Activated CD8-positive, alpha-beta memory T cell treated with anti-CD3 and anti-CD28 coated beads for 4 hours (primary cell): ENCODE data around the gene CIB2.
"Not testable (repeated sequence)": the region's sequence is repeated elsewhere in the genome, so short reads cannot be mapped to it uniquely, and the experiment has no call there.

Experiments used
- DNase-seq, 2 donors: peaks; one replicate each; pipeline ENCODE4 v3.0.0-alpha.2; 2020; ENCODE audit warnings: low read depth in 2 of 2

The CIB2 gene

DNA sequence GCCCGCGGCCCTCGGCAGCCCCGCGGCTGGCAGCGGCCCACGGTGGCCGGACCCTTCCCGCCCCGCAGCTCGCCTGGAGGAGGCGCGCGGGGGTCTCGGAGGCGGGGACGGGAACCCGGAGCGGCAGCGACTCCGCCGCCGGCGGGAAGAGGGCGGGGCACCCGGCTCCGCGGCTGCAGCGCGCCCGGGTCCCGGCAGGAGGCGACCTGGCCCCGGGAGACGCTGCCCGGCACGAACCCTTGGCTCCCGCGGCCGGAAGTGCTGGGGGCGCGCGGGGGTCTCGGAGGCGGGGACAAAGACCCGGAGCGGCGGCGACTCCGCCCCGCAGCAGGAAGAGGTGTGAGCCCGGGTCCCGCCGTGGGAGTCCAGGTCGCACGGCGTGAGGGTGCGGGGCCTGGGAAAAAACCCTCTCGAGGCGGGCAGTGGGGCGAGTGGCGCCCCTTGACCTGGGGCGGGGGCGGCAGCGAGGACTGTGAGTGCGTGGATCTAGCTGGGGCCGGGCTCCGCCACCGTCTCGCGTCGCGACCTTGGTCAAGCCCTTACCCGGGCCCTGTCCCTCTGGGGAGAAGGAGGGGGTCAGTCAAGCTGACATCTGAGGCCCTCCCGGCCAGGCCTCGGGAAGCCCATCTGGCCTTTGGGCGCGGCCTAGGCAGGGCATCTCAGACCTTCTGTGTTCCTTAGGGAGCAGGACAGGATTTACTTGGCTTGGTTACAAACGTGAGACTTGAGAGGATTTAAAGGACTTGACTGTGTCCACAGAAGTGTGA is at the start of gene CIB2:
TSS of gene CIB2 (minus strand) at position 151 of the 767 bp plus-strand sequence. CDS start 230 bp downstream, outside the sequence.
- peak; percentile 50 for DNase-seq

DNA sequence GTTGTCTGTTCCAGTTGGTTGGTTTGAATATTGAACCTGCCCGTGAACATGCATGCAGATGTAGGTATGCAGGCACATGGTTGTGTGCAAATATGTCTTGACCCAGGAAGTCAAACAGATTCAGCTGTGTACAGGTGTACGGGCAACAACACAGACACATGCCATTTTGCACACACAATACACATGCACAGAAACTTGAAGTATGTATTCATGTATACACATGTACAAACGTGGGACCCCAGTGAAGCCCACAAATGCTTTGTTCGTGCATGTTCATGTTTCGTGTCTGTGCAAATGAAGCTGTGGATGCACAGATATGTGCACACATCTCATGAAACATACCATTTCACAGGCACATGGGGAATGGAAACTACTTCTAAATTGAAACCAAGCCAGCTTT is 48.7 kb upstream of the CIB2 start:
- no peak for DNase-seq

DNA sequence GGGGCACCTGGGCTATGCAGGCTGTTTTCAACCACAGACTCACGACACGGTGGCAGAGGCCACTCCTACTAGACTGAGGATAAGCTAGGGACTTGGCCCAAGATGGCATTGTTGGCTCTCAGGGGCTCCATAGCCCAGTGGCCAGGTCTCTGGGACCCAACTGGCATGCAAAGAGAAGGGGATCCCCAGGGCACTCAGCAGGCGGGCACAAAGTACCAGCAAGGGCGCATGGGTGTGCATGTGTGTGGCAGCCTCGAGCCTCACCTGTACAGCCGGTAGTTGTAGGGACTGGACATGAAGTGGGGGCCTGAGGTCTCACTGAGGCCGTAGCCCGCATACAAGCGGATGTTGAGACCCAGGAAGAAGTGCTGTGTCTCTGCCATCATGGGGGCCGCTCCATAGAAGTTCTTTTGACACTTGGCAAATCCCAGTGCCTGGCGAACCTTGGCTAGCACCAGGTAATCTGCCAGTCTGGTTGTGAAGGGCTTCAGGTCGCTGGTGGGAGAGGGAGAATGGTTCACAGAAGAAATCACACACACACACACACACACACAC is 48.1 kb upstream of the CIB2 start:
- no peak for DNase-seq

DNA sequence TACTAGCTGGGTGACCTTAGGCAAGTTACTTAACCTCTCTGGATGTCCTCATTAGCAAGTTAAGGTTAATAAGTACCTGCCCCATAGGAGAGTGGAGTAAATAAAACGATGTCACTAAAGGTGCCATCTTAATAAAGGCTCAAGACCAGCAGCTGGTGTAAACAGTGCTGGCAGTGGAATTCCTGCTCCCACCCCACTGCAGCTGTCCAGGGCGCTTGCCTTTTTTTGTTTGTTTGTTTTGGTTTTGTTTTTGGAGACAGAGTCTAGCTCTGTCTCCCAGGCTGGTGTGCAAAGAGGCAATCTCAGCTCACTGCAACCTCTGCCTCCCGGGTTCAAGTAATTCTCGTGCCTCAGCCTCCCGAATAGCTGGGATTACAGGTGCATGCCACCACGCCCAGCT is 46.8 kb upstream of the CIB2 start:
- DNase-seq, result no peak

DNA sequence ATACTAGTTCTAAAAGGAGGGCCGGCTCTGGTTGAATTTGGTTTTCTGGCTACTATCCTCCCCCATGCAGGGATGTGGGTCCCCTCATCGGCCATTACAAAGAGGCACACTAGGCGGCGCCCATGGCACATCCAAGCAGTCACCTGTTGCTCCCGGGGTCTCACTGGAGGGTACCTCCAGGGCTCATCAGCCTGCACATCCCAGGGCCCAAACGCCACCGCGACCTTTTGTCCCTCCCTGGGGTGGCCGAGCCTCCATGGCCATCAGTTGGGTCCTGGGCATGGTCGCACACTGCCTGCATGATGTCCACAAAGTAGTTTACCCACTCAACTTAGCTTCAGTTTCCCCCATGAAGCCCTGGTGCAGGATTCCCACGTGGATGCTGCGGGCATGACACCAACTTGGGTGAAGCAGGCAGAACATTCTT is 46.2 kb upstream of the CIB2 start:
- DNase-seq, result no peak

DNA sequence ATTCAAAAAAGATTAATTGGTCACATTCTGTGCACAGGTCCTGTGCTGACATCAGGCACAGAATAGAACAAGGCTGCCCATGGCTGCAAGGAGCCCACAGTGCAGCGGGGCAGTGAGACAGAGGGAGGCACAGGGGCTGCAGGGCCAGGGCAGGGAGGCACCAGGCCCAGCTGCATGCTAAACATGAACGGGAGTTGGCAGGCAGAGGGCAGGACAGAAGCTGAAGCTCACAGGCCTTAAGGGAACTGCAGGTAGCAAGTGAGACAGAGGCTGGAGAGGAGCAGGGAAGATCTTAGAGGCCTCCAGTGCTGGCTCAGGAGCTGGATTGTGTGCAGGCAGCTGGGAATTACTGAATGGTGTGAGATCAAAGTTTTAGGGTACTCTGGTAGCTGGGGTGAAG is 44.1 kb upstream of the CIB2 start:
- no peak for DNase-seq

DNA sequence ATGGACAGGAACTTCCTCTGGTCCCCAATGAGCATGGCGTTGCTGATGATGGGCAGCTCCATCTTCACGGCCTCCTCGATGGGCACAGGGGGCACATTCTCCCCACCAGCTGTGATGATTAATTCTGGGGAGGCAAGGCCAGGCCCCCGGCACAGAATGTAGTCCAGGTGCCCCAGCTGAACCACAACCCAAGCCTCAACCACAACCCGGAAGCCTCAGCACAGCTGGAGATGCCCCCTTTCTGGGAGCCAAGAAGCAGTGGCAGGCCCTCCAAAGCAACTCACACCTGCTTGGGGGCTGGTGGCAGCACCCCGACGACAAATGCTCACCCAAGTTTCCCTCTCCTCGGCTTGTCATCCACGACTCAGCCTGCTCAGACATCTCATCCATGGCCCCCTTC is 43.2 kb upstream of the CIB2 start:
- DNase-seq, result no peak

DNA sequence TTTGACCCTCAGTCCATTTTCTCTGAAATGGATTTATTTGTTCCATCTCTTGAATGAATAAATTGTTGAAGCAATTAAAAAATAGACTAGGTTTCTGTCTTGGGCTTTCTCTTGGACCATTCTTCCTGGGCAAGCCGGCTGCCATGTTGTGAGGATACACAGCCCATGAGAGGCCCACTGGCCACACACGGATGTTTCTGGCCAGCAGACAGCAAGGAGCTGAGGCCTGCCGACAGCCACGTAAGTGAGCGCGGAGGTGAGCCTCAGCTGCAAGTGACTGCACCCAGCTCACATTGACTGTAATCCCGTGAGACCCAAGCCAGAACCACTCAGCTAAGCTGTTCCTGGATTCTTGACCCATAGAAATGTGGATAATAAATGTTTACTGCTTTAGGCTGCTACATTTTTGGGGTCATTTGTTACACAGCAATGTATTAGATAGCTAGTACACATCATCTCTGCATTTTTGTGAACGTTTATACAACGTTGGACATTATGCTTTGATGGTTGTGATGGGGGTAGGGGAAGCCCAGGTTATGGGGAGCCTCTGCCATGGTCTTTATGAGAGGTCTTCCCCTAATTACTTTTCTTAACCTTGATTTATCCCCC is 40.7 kb upstream of the CIB2 start:
- no peak for DNase-seq

DNA sequence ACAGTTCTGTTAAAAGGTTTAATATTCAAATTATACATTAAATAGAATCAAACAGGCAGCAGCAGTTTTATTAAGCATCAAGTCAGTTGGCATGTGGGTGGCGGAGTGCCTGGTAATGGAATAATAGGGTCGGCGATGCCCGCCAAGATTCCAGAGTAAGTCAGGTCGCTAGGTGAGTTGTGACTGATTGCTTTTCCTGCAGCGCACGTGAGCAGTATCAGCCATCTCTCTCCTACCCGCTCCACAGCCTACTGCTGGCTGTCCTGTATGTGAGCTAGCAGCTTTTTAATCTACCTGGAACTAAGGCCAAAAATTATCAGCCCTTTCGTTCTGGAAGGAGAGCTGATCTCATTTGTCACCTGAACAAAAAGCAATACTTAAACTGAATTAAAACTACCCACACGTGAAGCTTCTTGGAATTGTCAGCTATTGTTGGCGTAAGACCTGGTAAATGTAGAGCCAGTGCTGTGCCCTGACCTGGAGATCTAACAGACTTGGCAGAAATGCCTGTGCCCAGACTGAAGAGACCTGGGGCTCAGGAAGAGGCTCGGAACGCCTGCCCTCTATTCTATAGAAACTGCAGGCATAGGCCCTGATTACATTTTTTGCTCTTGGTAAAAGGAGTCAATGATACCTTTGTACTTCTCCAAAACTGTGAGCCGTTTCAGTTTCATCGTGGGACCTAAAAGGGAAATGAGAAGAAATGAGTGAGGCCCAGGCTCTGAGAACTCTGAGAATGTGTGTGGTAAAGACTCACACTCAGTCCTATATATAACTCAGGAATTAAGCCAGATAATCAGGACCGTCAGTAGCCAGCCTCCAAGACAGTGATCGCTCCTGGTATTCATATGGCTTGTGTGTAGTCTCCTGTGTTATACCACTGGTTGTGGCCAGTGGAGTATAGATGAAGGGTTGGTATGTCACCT is 39.9 kb upstream of the CIB2 start:
- DNase-seq, result no peak

DNA sequence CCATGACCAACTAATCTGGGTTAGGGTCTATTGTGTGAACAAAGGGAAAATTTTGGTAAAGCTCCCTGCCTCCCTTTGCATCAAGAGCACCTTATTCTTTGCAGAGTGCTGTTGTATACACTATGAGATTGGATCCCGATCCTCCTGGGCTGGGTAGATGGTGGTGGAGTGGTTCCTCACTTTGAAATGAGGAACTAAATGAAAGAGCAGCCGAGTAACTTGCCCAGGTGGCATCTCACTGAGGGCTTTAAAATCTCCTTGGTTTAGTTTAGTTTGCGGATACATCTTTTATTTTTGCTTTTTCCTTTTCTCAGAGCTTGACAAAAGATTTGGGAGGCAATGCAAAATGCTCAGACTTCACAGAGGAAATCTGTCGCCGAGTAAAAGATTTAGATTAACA is 37.4 kb upstream of the CIB2 start:
- no peak for DNase-seq

DNA sequence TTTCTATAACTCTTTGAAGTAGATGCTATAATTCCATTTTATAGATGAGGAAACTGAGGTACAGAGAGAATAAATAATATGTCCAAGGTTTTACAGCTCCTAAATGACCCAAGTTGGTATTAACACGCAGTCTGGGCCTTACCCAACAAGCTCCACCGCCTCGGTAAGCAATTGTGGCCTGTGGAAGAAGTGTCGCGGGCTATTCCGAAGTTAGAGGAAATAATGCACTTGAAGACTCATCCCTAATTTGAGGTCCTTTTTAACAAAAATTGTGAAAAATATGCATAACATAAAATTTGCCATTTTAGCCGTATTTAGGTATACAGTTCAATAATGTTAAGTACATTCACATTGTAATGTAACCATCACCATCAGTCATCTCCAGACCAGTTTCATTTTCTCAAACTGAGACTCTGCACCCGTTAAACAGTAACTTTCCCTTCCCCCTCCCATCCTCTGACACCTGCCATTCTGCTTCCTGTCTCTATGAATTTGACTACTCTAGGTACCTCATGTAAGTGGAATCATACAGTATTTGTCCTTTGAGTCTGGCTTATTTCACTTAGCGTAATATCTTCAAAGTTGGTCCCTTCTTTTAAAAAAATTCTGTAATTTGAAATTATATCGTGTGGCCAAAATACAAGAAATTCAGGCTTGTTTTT is 36.1 kb upstream of the CIB2 start:
- DNase-seq, result no peak

DNA sequence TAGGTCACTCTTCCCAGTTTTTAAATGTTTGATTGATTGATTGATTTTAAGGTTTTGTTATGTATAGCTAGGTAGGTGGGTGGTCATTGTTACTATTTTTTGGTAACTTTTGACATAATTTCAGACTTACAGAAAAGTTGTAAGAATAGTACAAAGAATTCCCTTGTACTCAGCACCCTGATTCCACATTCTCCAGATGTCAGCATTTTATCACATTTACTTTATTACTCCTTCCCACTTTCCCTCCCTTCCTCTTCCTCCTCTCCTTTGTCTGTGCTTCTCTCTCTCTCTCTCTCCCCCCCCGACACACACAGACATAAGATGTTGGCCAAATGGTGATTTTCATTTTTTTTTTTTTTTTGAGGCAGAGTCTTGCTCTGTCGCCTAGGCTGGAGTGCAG is 32.8 kb upstream of the CIB2 start:
- no peak for DNase-seq

DNA sequence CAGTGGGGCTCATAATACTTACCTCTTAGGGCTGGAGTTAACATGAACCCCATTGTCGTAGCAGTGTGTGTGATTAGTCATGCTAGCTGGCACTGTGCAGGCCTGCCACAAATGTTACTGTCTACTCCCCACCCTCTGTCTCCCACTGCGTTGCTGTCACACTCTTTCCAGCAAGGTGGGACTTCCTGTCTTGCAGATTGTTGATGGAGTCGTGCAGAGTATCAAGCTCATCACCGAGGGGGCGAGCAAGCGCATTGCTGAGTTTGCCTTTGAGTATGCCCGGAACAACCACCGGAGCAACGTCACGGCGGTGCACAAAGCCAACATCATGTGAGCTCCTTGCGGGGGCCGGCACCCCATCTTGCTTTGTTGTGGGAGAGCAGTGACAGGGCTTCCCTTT is 30.8 kb upstream of the CIB2 start:
- DNase-seq, result peak; percentile 5 to 6

DNA sequence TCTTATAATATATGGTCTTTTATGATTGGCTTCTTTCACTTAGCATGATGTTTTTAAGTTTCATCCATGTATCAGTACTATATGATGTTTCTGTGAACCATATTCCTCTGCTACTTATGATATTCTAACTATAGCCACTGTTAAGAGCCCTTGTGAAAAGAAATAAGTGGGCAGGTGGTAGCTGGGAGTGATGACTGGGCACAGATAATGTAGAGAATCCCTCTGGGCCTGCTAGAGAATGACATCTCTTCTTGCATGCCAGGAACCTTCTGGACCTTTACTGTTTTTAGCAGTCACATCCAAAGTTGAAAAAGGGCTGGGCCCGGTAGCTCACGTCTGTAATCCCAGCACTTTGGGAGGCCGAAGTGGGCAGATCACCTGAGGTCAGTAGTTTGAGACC is 28.1 kb upstream of the CIB2 start:
- DNase-seq, result no peak

DNA sequence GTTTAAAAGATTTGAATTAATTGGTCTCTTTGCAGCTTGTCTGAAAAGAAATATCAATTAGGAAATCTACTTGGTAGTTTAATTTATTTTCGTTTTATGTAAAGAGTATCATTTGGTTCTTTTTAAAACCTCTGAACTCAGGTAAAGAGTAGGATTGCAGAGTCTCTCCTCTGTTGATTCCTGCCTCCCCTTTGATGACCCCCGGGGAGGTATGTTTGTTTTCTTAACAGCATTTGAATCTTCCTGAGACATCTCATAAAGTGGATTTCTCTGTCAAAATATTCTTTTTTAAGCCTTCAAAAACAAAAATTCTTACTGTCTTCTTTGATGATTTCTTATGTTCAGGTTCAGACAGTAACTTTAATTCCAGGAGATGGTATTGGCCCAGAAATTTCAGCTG is 26.0 kb upstream of the CIB2 start:
- DNase-seq, result no peak

DNA sequence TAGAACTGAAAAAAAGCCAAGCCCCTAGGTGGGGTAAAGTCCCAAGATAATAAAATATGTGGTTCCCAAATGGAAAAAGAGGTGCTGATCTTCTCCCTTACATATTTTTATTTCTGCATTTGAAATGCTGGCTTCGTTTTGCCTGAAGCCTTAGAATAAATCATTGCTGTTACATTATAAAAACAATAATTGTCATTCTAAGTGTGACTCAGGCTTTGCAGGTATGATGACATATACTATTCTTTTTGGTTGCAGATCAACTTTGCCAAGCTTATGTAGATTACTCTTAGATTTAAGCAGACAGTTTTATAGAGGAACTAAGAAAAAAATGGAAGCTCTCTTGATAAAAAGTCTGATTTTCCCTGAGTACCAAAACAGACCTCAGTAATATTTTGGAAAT is 25.4 kb upstream of the CIB2 start:
- no peak for DNase-seq

DNA sequence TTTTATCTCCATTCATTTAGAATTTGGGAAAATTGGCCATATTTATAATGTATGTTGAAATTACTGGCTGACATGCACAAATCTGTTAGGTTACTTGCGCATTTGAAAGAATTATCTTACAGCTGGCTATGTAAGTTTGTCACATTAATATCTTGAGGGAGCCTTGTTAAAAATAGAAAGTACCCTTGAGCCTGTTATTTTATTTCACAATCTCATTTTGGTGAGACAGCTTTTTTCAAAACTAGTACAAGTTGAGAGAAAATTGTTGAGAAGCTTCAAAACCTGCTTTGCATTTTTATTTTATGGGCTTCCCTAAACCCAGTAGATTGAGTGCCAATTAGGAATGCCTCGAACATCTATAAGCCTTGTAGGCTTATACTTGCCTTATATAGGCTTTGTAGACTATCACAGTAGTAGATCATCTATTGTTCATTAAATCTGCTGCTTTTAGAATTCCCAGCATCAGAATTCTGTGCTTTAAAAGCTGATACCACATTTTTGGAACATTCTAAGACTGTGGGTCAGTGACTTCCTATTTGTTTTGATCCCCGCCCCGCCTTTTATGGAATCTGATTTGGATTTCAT is 24.2 kb upstream of the CIB2 start:
- DNase-seq, result no peak

DNA sequence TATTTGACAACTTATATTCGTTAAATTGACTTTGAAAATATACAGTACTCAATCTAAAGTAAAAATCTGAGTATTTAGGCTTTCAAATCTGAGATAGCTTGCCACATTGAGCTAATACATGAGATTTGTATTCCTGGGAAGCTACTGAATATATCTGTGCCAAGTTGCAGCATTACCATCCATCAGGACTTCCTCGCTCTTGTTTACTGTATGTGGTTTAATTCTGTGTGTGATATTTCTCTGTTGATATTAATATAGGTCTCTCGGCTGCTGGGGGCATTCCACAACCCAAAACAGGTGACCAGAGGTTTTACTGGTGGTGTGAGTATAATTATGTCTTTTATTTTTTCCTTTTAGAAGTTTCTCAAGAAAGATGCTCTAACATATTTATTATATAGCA is 23.7 kb upstream of the CIB2 start:
- no peak for DNase-seq

DNA sequence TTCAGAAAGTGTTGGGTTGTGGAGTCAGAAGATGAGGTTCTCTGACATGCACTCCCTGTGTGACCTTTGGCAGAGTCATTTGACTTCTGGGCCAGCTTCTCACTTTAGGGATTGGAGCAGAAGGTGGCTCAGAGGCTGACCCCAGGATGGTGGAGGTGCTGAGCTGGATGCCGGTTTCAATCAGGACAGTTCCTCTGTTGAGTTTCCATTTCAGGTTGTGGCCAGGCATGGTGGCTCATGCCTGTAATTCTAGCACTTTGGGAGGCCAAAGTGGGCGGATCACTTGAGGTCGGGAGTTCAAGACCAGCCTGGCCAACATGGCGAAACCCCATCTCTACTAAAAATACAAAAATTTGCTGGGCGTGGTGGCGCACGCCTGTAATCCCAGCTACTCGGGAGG is 19.8 kb upstream of the CIB2 start:
- DNase-seq, result not testable (repeated sequence)

DNA sequence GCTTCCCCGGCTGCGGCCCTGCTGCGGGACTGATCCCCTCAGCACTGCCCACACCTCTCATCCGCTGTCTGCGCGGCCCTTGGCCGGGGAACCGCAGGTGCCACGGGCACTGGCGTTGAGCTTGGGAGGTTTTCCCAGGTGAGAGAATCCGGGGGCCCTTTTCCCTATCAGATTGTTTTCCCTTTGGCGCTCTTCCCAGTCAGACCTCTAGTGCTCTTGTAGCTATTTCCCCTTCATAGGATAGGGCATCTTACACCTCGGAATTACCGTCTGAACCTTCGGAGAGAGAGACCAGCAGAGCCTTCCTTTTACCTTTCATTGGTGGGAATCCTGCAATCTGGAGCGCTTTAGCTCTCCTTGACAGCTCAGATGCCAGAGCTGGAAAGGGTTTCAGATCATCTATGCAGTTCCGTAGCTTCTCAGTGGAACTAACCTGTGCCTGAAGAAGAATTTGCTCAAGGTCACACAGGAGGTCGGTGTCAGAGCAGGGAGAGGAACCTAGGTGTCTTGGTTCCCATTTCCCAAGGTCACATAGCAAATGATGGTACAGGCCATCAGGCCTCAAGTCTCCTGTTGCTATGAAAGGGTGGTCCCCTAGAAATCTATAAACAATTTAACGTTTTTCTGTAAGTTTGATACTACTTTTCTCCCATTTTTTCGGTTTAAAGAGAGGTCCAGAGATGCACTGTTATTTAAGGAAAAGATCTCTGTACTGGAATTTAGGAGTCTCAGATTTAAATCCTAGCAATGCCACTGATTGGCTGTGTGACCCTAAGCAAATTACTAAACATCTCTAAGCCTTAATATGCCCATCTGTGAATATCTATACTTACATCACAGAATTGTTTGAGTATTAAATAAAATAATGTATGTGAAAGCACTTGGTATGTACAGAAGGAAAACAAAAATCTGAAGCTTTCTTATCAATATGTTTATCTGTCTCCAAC is 18.8 kb upstream of the CIB2 start:
- DNase-seq, result no peak
